Measurements from ENCODE around the gene TENM3.

TENM3 gene

GRCh38 chr4:182788201-182788600 is 545.0 kb downstream of the TENM3 start:
- no peak for TF ChIP-seq HOXD13 (CRISPR knock-in tag; IDR thresholded peaks at IDR 0.05; ENCODE audit: borderline replicate concordance)
- no peak for TF ChIP-seq ZNF529 (tag by site-specific recombination; IDR thresholded peaks at IDR 0.05; ENCODE audit: insufficient replicate concordance)
- no peak for TF ChIP-seq ZNF837 (tag by site-specific recombination; IDR thresholded peaks at IDR 0.05)
- TF ChIP-seq PRDM2 (tag by site-specific recombination; IDR thresholded peaks at IDR 0.05; ENCODE audit: borderline replicate concordance) = no peak
- no peak for TF ChIP-seq ZNF341 (tag by site-specific recombination; IDR thresholded peaks at IDR 0.05; ENCODE audit: low read depth)
- TF ChIP-seq ZNF394 (tag by site-specific recombination; IDR thresholded peaks at IDR 0.05; ENCODE audit: borderline replicate concordance) = no peak
- no peak for TF ChIP-seq ZNF639 (tag by site-specific recombination; IDR thresholded peaks at IDR 0.05)
- TF ChIP-seq, protein P1, sequence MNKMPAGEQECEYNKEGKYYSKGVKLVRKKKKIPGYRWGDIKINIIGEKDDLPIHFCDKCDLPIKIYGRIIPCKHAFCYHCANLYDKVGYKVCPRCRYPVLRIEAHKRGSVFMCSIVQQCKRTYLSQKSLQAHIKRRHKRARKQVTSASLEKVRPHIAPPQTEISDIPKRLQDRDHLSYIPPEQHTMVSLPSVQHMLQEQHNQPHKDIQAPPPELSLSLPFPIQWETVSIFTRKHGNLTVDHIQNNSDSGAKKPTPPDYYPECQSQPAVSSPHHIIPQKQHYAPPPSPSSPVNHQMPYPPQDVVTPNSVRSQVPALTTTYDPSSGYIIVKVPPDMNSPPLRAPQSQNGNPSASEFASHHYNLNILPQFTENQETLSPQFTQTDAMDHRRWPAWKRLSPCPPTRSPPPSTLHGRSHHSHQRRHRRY (tag by site-specific recombination; IDR thresholded peaks at IDR 0.05) = no peak
- no peak for TF ChIP-seq ZNF248 (tag by site-specific recombination; IDR thresholded peaks at IDR 0.05)
- TF ChIP-seq ZFP41 (tag by site-specific recombination; IDR thresholded peaks at IDR 0.05; ENCODE audit: borderline replicate concordance) = no peak
- H3K27ac ChIP-seq (ENCODE audit: extremely low read depth, low read depth, low read length) = no peak overlapping the region
- ChIA-PET POLR2A (no interaction called here), CTCF (interaction anchor here (0.7 kb wide), 1 partner anchor 50 kb away, joined by 3 read pairs; no protein-coding TSS in a partner anchor)
- H3K4me3 ChIP-seq (ENCODE audit: low read depth, low read length) = no peak overlapping the region
- peaks cover 5% of the 10 kb centered on the region; the same call in 1 of the 2 replicates for H3K4me1 ChIP-seq (ENCODE audit: control insufficient read depth, insufficient read depth, low read length)
- H3K9me3 ChIP-seq (ENCODE audit: control insufficient read depth, insufficient read depth, low read depth, low read length) = no peaks in the 10 kb centered on the region
- H3K36me3 ChIP-seq (ENCODE audit: control insufficient read depth in 2 of 2, insufficient read depth in 1 of 2, low read length in 2 of 2) = peaks cover 0 to 39% of the 10 kb centered on the region in 2 experiments; a peak in 1 of 3 replicates

GRCh38 chr4:182789529-182789928 is 546.3 kb downstream of the TENM3 start:
- H3K4me1 ChIP-seq (ENCODE audit: control insufficient read depth, insufficient read depth, low read length) = peaks cover 5% of the 10 kb centered on the region; the same call in 1 of the 2 replicates
- ChIA-PET CTCF (no interaction called here), POLR2A (no interaction called here)
- H3K4me3 ChIP-seq (ENCODE audit: low read depth, low read length) = no peak overlapping the region
- no peak overlapping the region for H3K27ac ChIP-seq (ENCODE audit: extremely low read depth, low read depth, low read length)
- TF ChIP-seq, protein P2, sequence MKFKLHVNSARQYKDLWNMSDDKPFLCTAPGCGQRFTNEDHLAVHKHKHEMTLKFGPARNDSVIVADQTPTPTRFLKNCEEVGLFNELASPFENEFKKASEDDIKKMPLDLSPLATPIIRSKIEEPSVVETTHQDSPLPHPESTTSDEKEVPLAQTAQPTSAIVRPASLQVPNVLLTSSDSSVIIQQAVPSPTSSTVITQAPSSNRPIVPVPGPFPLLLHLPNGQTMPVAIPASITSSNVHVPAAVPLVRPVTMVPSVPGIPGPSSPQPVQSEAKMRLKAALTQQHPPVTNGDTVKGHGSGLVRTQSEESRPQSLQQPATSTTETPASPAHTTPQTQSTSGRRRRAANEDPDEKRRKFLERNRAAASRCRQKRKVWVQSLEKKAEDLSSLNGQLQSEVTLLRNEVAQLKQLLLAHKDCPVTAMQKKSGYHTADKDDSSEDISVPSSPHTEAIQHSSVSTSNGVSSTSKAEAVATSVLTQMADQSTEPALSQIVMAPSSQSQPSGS (tag by site-specific recombination; IDR thresholded peaks at IDR 0.05; ENCODE audit: low read depth) = no peak
- TF ChIP-seq KLF8 (tag by site-specific recombination; IDR thresholded peaks at IDR 0.05) (no peak), ZFP3 (tag by site-specific recombination; IDR thresholded peaks at IDR 0.05; ENCODE audit: low read depth) (no peak), ZNF776 (tag by site-specific recombination; IDR thresholded peaks at IDR 0.05; ENCODE audit: borderline replicate concordance) (no peak), WT1 (tag by site-specific recombination; IDR thresholded peaks at IDR 0.05) (peak; percentile 58; the same call in 1 of the 2 replicates), ZNF391 (tag by site-specific recombination; IDR thresholded peaks at IDR 0.05; ENCODE audit: borderline replicate concordance, low read depth) (no peak), TRIM28 (IDR thresholded peaks at IDR 0.05; ENCODE audit: borderline replicate concordance, low read length) (no peak)
- TF ChIP-seq, protein P1 (tag by site-specific recombination; IDR thresholded peaks at IDR 0.05) = no peak
- TF ChIP-seq, protein P3, sequence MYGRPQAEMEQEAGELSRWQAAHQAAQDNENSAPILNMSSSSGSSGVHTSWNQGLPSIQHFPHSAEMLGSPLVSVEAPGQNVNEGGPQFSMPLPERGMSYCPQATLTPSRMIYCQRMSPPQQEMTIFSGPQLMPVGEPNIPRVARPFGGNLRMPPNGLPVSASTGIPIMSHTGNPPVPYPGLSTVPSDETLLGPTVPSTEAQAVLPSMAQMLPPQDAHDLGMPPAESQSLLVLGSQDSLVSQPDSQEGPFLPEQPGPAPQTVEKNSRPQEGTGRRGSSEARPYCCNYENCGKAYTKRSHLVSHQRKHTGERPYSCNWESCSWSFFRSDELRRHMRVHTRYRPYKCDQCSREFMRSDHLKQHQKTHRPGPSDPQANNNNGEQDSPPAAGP (tag by site-specific recombination; IDR thresholded peaks at IDR 0.05) = no peak
- TF ChIP-seq, protein P4, sequence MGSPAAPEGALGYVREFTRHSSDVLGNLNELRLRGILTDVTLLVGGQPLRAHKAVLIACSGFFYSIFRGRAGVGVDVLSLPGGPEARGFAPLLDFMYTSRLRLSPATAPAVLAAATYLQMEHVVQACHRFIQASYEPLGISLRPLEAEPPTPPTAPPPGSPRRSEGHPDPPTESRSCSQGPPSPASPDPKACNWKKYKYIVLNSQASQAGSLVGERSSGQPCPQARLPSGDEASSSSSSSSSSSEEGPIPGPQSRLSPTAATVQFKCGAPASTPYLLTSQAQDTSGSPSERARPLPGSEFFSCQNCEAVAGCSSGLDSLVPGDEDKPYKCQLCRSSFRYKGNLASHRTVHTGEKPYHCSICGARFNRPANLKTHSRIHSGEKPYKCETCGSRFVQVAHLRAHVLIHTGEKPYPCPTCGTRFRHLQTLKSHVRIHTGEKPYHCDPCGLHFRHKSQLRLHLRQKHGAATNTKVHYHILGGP (tag by site-specific recombination; IDR thresholded peaks at IDR 0.05) = peak; percentile 97
- no peaks in the 10 kb centered on the region for H3K9me3 ChIP-seq (ENCODE audit: control insufficient read depth, insufficient read depth, low read depth, low read length)
- peaks cover 0 to 52% of the 10 kb centered on the region in 2 experiments; a peak in 1 of 3 replicates for H3K36me3 ChIP-seq (ENCODE audit: control insufficient read depth in 2 of 2, insufficient read depth in 1 of 2, low read length in 2 of 2)
